ENCODE measurements around the gene CDH8. TPM values are rescaled to one million over a fixed set of nuclear protein-coding genes. Genes with fewer than 3 reads are reported as not detected.

Gene CDH8
- total RNA-seq, 4 donors from 2014 or later: not detected

DNA sequence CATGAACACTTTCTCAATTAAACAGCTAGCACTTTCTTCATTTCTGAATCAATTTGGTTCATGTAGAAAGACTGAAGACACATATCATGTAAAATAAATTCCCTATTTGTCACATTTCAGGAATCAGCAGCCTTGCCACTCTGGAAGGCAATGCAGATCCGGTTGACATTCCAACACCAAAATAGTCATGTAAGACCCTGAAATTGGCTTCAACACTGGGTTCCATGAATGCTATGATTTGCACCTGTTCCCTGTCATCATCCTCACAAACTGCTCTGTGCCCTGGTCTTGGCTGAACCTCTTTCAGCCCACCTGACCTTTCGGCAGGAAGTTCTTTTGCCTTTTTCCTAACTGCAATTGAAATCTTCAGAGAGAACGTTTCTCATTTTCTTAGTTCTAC is 156.9 kb downstream of the CDH8 start:
- TF ChIP-seq, protein P1, sequence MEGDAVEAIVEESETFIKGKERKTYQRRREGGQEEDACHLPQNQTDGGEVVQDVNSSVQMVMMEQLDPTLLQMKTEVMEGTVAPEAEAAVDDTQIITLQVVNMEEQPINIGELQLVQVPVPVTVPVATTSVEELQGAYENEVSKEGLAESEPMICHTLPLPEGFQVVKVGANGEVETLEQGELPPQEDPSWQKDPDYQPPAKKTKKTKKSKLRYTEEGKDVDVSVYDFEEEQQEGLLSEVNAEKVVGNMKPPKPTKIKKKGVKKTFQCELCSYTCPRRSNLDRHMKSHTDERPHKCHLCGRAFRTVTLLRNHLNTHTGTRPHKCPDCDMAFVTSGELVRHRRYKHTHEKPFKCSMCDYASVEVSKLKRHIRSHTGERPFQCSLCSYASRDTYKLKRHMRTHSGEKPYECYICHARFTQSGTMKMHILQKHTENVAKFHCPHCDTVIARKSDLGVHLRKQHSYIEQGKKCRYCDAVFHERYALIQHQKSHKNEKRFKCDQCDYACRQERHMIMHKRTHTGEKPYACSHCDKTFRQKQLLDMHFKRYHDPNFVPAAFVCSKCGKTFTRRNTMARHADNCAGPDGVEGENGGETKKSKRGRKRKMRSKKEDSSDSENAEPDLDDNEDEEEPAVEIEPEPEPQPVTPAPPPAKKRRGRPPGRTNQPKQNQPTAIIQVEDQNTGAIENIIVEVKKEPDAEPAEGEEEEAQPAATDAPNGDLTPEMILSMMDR (IDR thresholded peaks at IDR 0.05): no peak
- DNase-seq (ENCODE audit: low spot score) (no peak), ATAC-seq (ENCODE audit: low FRiP score) (no peak)

DNA sequence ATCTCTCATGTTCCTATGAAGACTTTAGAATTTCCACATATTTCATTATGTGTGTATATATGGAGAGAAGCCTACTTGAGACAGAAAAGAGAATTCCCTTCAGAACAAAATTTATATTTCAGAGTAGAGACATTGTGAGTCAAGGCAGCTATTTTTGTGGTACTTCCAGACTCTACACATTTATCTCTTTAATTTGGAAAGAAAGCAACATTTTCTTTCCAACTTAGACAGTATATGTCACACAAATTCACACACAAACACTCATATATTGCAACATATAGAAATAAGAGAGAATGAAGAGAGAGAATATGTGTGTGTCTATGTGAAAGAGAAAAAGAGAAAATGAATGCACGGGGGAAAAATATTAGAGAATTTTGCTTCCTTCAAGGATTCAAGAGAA is 158.8 kb downstream of the CDH8 start:
- ATAC-seq (ENCODE audit: low FRiP score) (no peak), DNase-seq (ENCODE audit: low spot score) (no peak)
- TF ChIP-seq, protein P1 (IDR thresholded peaks at IDR 0.05): no peak

DNA sequence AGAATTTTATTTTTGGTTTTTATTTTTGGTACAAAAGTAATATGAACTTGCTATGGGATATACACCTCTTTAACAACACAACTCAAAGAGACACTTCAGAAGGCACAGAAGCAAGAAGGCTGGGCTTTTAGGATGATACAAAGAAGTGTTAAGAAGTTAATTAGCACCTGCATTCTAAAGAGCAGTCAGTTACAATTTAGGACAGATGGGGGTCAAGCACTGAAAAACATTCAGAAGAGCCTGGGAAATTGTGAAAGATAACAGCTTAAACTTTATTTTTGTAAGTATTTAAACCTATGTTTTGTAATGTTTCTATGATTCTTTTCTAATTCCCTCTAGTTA is 163.5 kb downstream of the CDH8 start:
- TF ChIP-seq, protein P1 (IDR thresholded peaks at IDR 0.05): no peak
- ATAC-seq (ENCODE audit: low FRiP score): no peak
- DNase-seq (ENCODE audit: low spot score): no peak

DNA sequence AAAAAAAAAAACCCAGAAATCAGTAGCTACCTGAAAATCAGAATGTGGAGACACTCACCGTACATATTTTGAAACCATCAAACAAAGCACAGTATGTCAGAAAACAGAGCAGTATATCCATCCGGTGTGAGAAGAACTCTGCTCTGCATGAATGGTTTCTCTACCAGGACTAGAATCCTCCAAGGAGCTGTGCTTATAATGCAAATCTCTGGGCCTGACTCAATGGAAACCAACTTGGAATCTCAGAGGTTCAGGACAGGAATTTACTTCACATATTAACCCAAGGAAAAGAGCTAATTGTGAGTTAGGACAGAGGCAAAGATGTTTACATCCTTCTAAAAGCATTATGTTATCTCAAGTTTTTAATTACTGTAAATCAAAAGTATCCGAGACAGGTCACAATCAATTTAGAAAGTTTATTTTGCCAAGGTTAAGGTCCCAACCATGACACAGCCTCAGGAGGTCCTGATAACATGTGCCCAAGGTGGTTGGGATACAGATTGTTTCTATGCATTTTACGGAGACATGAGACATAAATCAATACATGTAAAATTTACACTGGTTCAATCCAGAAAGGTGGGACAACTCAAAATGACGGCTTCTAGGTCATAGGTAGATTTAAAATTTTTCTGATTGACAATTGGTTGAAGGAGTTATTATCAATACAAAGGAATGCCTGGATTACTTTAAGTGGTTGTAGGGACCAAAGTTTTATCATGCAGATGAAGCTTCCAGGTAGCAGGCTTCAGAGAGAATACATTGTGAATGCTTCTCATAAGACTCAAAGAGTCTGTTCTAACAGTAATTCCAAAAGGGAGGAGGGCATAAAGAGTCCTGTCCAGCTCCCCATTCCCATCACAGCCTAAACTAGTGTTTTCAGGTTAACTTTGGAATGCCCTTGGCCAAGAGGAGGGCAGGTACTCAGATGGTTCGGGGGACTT is 164.1 kb downstream of the CDH8 start:
- ATAC-seq (ENCODE audit: low FRiP score) (no peak), DNase-seq (ENCODE audit: low spot score) (no peak)

DNA sequence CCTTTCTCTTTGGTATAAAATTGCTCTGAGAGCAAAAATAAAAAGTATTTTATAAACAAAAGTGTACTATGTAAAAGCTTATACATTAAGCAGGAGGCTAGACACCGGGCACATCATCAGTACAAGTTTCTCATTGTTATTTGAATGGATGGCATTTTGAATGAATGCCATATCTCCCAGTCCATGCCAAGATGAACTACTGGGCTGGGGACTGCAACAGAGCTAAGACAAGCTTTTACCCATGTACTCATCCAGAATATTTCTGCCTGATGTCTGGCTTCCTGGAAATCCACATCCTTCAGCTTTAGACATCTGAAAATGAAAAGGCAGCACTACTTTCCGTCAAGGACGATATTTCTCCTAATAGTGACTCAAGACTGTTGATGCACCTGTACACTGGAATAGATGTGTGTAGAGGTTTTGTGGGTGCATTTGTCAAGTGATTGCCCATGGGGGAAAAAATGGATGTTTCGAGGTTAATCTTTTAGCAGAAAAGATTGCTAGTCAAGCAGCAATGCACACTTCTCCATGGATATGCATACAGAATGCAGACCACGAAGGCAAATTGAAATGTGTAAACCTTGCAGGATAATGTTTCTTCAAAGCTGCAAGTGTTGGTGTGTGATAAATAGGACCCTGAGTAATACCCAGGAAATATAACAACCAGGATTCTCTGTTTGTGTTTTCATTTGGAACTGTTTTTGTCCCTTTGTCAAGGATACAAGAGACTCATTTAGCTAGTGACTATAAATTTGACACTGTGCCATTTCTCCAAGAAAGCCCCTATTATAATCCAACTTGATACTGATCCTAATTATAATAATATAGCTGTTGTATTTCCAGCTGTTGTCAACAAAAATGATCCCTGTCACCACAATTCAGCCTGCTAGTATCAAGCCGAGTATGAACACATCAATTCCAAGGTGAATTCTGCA is 173.8 kb downstream of the CDH8 start:
- no peak for DNase-seq (ENCODE audit: low spot score)
- TF ChIP-seq, protein P1 (IDR thresholded peaks at IDR 0.05): no peak
- no peak for ATAC-seq (ENCODE audit: low FRiP score)

More for the DNA sequence above, 164.1 kb downstream of the CDH8 start:
- TF ChIP-seq, protein P1 (IDR thresholded peaks at IDR 0.05): no peak

DNA sequence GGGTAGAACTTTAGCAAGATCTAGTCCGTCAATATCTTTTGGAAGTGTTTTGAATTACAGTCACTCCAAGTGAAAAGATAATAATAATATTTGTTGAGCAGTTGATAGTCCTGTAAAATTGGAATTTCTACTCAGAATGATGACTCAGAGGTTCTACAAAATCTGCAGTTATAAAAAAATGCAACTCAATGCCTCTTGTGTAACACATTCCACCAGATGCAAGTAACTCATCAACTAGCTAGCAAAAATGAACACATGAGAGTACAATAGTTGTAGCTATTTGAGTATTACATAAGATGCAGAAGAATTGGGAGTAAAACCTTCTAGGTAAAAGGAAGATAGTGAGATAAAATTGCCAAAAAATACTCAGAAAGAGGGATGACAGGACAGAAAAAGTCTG is 177.2 kb downstream of the CDH8 start:
- no peak for DNase-seq (ENCODE audit: low spot score)
- TF ChIP-seq, protein P1 (IDR thresholded peaks at IDR 0.05): no peak
- no peak for ATAC-seq (ENCODE audit: low FRiP score)

Data from omental fat pad (tissue), 4 donors.